ENCODE data around the gene NOB1. TPM values are rescaled to one million over a fixed set of nuclear protein-coding genes. Genes with fewer than 3 reads are reported as not detected.

NOB1 gene
- 10 to 100 TPM; 15.9 to 50.5 (median 21.0) TPM for total RNA-seq

GRCh38 chr16:69754469-69755310 lies at the start of gene NOB1:
TSS of gene NOB1 (minus strand) at chr16:69754926. CDS start at chr16:69754910, 16 bp downstream.
- intact Hi-C loops (cut with DNase I; ENCODE audit: low total_unique reads): loop anchor here (10.0 kb wide), 2 partner anchors 50 to 360 kb away; no protein-coding TSS in a partner anchor

GRCh38 chr16:69804297-69804696 lies 49.6 kb upstream of the NOB1 start:
- H3K4me1 ChIP-seq: no peaks in the 10 kb centered on the region
- intact Hi-C loops (cut with DNase I; ENCODE audit: low total_unique reads): no loop called here
- DNase-seq: no peak
- TF ChIP-seq POLR2A (IDR thresholded peaks at IDR 0.05): no peak
- TF ChIP-seq CTCF (IDR thresholded peaks at IDR 0.05): no peak
- no peaks in the 10 kb centered on the region for H3K9me3 ChIP-seq
- H3K36me3 ChIP-seq: no peaks in the 10 kb centered on the region
- H3K27me3 ChIP-seq: no peaks in the 10 kb centered on the region
- no peak overlapping the region for H3K27ac ChIP-seq
- no peak overlapping the region for H3K4me3 ChIP-seq

More at GRCh38 chr16:69754469-69755310, at the start of gene NOB1:
- peaks cover 0 to 13% of the 10 kb centered on the region in 2 donors for H3K4me1 ChIP-seq
- H3K36me3 ChIP-seq: no peaks in the 10 kb centered on the region
- peak within 1 kb of the TSS; percentile 83 to 91 for H3K4me3 ChIP-seq
- no peaks in the 10 kb centered on the region for H3K9me3 ChIP-seq
- peak; percentile 94 to 97 for DNase-seq
- no peaks in the 10 kb centered on the region for H3K27me3 ChIP-seq
- H3K27ac ChIP-seq: peak within 1 kb of the TSS; percentile 66 to 83
- TF ChIP-seq CTCF (IDR thresholded peaks at IDR 0.05) (peak; percentile 99 to 100 (median 100)), POLR2A (IDR thresholded peaks at IDR 0.05) (peak; percentile 38 to 65)

- no peaks in the 10 kb centered on the region for H3K27me3 ChIP-seq
- H3K4me1 ChIP-seq: no peaks in the 10 kb centered on the region
- DNase-seq: no peak
- no peaks in the 10 kb centered on the region for H3K9me3 ChIP-seq
- TF ChIP-seq CTCF (IDR thresholded peaks at IDR 0.05) (no peak), POLR2A (IDR thresholded peaks at IDR 0.05) (no peak)
- H3K36me3 ChIP-seq: no peaks in the 10 kb centered on the region
- no peak overlapping the region for H3K27ac ChIP-seq
- intact Hi-C loops (cut with DNase I; ENCODE audit: low total_unique reads): loop anchor here (5.0 kb wide), 1 partner anchor 128 kb away; no protein-coding TSS in a partner anchor
- no peak overlapping the region for H3K4me3 ChIP-seq
Measured at GRCh38 chr16:69799611-69800031, 44.9 kb upstream of the NOB1 start.

- Histone ChIP-seq H3K4me1 (no peaks in the 10 kb centered on the region), H3K27ac (no peak overlapping the region), H3K27me3 (no peaks in the 10 kb centered on the region), H3K4me3 (no peak overlapping the region), H3K9me3 (no peaks in the 10 kb centered on the region), H3K36me3 (no peaks in the 10 kb centered on the region)
- intact Hi-C loops (cut with DNase I; ENCODE audit: low total_unique reads): loop anchor here (5.0 kb wide), 1 partner anchor 129 kb away; no protein-coding TSS in a partner anchor
- TF ChIP-seq POLR2A (IDR thresholded peaks at IDR 0.05) (no peak), CTCF (IDR thresholded peaks at IDR 0.05) (peak in 3 of 4 experiments; percentile 7)
- DNase-seq: no peak
Measured at GRCh38 chr16:69798466-69798865, 43.7 kb upstream of the NOB1 start.
